GM19452 (cell line): ENCODE measurements around the gene SDHAF3.

Experiments used
- ATAC-seq: cut with Tn5 transposase; IDR thresholded peaks from one replicate; pipeline ENCODE4 v1.9.1; 2021; ENCODE audit not compliant: unreplicated experiment

Gene SDHAF3

GRCh38 chr7:97203957-97204356, 86.5 kb downstream of the SDHAF3 start:
- ATAC-seq: no peak

- no peak for ATAC-seq
These were observed 87.3 kb downstream of the SDHAF3 start for GRCh38 chr7:97204821-97205220.

- no peak for ATAC-seq
These were observed 98.1 kb downstream of the SDHAF3 start for GRCh38 chr7:97215556-97215955.

- ATAC-seq: no peak
These were observed 101.3 kb downstream of the SDHAF3 start for GRCh38 chr7:97218767-97219166.

- ATAC-seq: no peak
These were observed 101.7 kb downstream of the SDHAF3 start for GRCh38 chr7:97219237-97219636.

- no peak for ATAC-seq
These were observed 106.8 kb downstream of the SDHAF3 start for GRCh38 chr7:97224316-97224715.

GRCh38 chr7:97226541-97226940, 109.0 kb downstream of the SDHAF3 start:
- no peak for ATAC-seq
